Liver (tissue), 9 donors: ENCODE results near the gene TAF1C. TPM values are rescaled to one million over a fixed set of nuclear protein-coding genes. Genes with fewer than 3 reads are reported as not detected.

Experiments
- DNase-seq: peaks from one replicate; pipeline ENCODE4 v3.0.0-alpha.2; 2017; ENCODE audit warnings: low spot score
- H3K27ac ChIP-seq, 2 donors: one replicate each; pipeline ENCODE4 v1.7.0; 2013; ENCODE audit warnings: inconsistent platforms in 2 of 2, low read length in 2 of 2, control low read depth in 1 of 2, low read depth in 1 of 2, mild to moderate bottlenecking in 1 of 2
- H3K27me3 ChIP-seq, 4 donors: one replicate each; pipeline versions ENCODE4 v1.6.1 to v1.7.0; 2013; ENCODE audit warnings: low read length in 3 of 4, inconsistent platforms in 1 of 4, mild to moderate bottlenecking in 1 of 4, moderate library complexity in 1 of 4; ENCODE audit not compliant: control insufficient read depth in 4 of 4, insufficient read depth in 4 of 4
- H3K36me3 ChIP-seq, 4 donors: one replicate each; pipeline versions ENCODE4 v1.6.1 to v1.7.0; 2013; ENCODE audit warnings: low read length in 3 of 4, mild to moderate bottlenecking in 3 of 4, low read depth in 1 of 4, moderate library complexity in 1 of 4; ENCODE audit not compliant: control insufficient read depth in 4 of 4, insufficient read depth in 3 of 4
- H3K4me1 ChIP-seq, 4 donors: one replicate each; pipeline versions ENCODE4 v1.6.1 to v1.7.0; 2013; ENCODE audit warnings: low read length in 3 of 4, mild to moderate bottlenecking in 3 of 4, moderate library complexity in 1 of 4; ENCODE audit not compliant: control insufficient read depth in 4 of 4, insufficient read depth in 4 of 4
- H3K4me3 ChIP-seq, 3 donors: one replicate each; pipeline versions ENCODE4 v1.6.1 to v1.7.0; 2013; ENCODE audit warnings: low read length in 3 of 3, control low read depth in 1 of 3, low read depth in 1 of 3, mild to moderate bottlenecking in 1 of 3
- H3K9ac ChIP-seq, 2 donors: one replicate each; pipeline ENCODE4 v1.7.0; 2013; ENCODE audit warnings: low read length in 2 of 2, mild to moderate bottlenecking in 2 of 2, moderate library complexity in 2 of 2, control low read depth in 1 of 2, low read depth in 1 of 2
- H3K9me3 ChIP-seq, 4 donors: one replicate each; pipeline versions ENCODE4 v1.6.1 to v1.7.0; 2013; ENCODE audit warnings: low read length in 3 of 4; ENCODE audit not compliant: control insufficient read depth in 4 of 4
- ATF3 ChIP-seq: IDR thresholded peaks from 2 replicates; pipeline ENCODE4 v1.6.1; 2016; ENCODE audit warnings: antibody characterized with exemption
- EGR1 ChIP-seq, 2 donors: IDR thresholded peaks; 2 replicates each; pipeline ENCODE4 v1.6.1; 2016 to 2018; ENCODE audit warnings: antibody characterized with exemption in 2 of 2, low read depth in 2 of 2
- FOXA1 ChIP-seq: IDR thresholded peaks from 2 replicates; pipeline ENCODE4 v1.6.1; 2016; ENCODE audit warnings: antibody characterized with exemption
- FOXA2 ChIP-seq: IDR thresholded peaks from 2 replicates; pipeline ENCODE4 v1.6.1; 2016; ENCODE audit warnings: antibody characterized with exemption
- GABPA ChIP-seq, 2 donors: IDR thresholded peaks in 1 of 2; conservative IDR thresholded peaks in 1 of 2; 2 replicates each; pipeline ENCODE4 v1.6.1; 2016; ENCODE audit warnings: antibody characterized with exemption in 2 of 2, mild to moderate bottlenecking in 1 of 2, moderate library complexity in 1 of 2
- HNF4A ChIP-seq, 2 donors: conservative IDR thresholded peaks; 2 replicates each; pipeline ENCODE4 v1.6.1; 2016; ENCODE audit warnings: antibody characterized with exemption in 2 of 2, mild to moderate bottlenecking in 2 of 2
- HNF4G ChIP-seq: IDR thresholded peaks from 2 replicates; pipeline ENCODE4 v1.6.1; 2016; ENCODE audit warnings: antibody characterized with exemption
- JUND ChIP-seq, 2 donors: IDR thresholded peaks; 2 replicates each; pipeline ENCODE4 v1.6.1; 2016; ENCODE audit warnings: antibody characterized with exemption in 2 of 2
- MAX ChIP-seq: IDR thresholded peaks from 2 replicates; pipeline ENCODE4 v1.6.1; 2016; ENCODE audit warnings: antibody characterized with exemption
- NR2F2 ChIP-seq: IDR thresholded peaks from 2 replicates; pipeline ENCODE4 v1.6.1; 2016; ENCODE audit warnings: antibody characterized with exemption
- RXRA ChIP-seq, 2 donors: IDR thresholded peaks; 2 replicates each; pipeline ENCODE4 v1.6.1; 2017 to 2018; ENCODE audit warnings: antibody characterized with exemption in 2 of 2, mild to moderate bottlenecking in 1 of 2
- SP1 ChIP-seq: IDR thresholded peaks from 2 replicates; pipeline ENCODE4 v1.6.1; 2018; ENCODE audit warnings: antibody characterized with exemption, mild to moderate bottlenecking
- TAF1 ChIP-seq: conservative IDR thresholded peaks from 2 replicates; pipeline ENCODE4 v1.6.1; 2016; ENCODE audit warnings: antibody characterized with exemption, mild to moderate bottlenecking
- YY1 ChIP-seq: IDR thresholded peaks from 2 replicates; pipeline ENCODE4 v1.6.1; 2016; ENCODE audit warnings: antibody characterized with exemption, mild to moderate bottlenecking
- ZBTB33 ChIP-seq: IDR thresholded peaks from 2 replicates; pipeline ENCODE4 v1.6.1; 2016; ENCODE audit warnings: antibody characterized with exemption
- WGBS: extraction: QIAGEN DNeasy Blood & Tissue Kit; methylation state at CpG from one replicate; pipeline ENCODE4 v1.1.7; 2013; 5-methylcytosine and 5-hydroxymethylcytosine counted together
- polyA plus RNA-seq, 2 donors: library from polyadenylated mRNA; stranded (reverse) in 1 of 2; unstranded in 1 of 2; fragments of 200-250 nt in 1 of 2; fragments of >200 nt in 1 of 2; fragmentation: Nextera tagmentation in 1 of 2; extraction: Ambion mirVana in 1 of 2; gene quantifications; one replicate each; pipeline versions ENCODE4 v1.2.1 to v1.2.3, GENCODE V29; 2013 to 2015
- total RNA-seq, 2 donors: library from RNA; depleted of rRNA; stranded (reverse); fragments of >200 nt; gene quantifications; one replicate each; pipeline ENCODE4 v1.2.3, GENCODE V29; 2014
- TF ChIP-seq, protein P1 (sequence below): IDR thresholded peaks from 2 replicates; pipeline ENCODE4 v1.6.1; 2016; ENCODE audit warnings: antibody characterized with exemption, mild to moderate bottlenecking
- TF ChIP-seq, protein P2 (sequence below): fragments of 150-350 bp; IDR thresholded peaks from 2 replicates; pipeline ENCODE4 v1.5.1; 2017; ENCODE audit warnings: improper control_type of control experiment, low read depth, low read length; ENCODE audit not compliant: missing input control
- donor health status: healthy.
- donor health status: healthy.
- donor health status: healthy.
- donor health status: healthy.
- donor health status: healthy.

Gene TAF1C
- total and polyA plus RNA-seq, 4 donors: 10.2 to 34.5 (median 11.3) TPM

DNA sequence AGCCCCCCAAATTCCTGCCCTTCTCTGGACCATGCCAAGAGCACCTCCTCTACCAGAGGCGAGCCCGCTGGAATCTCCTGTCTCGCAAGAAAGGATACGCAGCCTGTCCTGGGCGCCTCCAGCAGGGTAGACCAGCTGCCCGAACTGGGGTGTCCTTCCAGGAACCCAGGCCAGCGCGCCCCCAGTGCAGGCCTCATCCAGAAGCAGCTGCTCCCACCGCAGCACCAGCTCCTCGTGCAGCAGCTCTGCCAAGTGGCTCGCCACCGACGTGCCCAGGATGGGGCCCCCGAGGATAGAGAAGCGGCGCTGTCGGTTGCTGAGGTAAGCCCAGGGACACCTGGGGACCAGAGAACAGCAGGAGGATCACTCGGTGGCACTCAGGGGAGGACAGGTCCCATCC lies 4.8 kb downstream of the TAF1C start:
- 97% methylated on average over 18 of the region's 18 CpGs for WGBS
- Histone ChIP-seq H3K4me3 (no peak overlapping the region), H3K9ac (no peak overlapping the region), H3K9me3 (no peaks in the 10 kb centered on the region), H3K27me3 (no peaks in the 10 kb centered on the region), H3K4me1 (peaks cover 0 to 20% (median 7%) of the 10 kb centered on the region in 4 donors), H3K36me3 (peaks cover 9 to 53% (median 19%) of the 10 kb centered on the region in 4 donors), H3K27ac (no peak overlapping the region)
- no peak for TF ChIP-seq FOXA1
- no peak for TF ChIP-seq ZBTB33
- no peak for TF ChIP-seq TAF1
- no peak for TF ChIP-seq ATF3
- no peak for TF ChIP-seq HNF4G
- no peak for TF ChIP-seq FOXA2
- TF ChIP-seq JUND (IDR thresholded peaks at IDR 0.05): no peak
- TF ChIP-seq NR2F2: no peak
- no peak for TF ChIP-seq RXRA (IDR thresholded peaks at IDR 0.05)
- TF ChIP-seq, protein P1, sequence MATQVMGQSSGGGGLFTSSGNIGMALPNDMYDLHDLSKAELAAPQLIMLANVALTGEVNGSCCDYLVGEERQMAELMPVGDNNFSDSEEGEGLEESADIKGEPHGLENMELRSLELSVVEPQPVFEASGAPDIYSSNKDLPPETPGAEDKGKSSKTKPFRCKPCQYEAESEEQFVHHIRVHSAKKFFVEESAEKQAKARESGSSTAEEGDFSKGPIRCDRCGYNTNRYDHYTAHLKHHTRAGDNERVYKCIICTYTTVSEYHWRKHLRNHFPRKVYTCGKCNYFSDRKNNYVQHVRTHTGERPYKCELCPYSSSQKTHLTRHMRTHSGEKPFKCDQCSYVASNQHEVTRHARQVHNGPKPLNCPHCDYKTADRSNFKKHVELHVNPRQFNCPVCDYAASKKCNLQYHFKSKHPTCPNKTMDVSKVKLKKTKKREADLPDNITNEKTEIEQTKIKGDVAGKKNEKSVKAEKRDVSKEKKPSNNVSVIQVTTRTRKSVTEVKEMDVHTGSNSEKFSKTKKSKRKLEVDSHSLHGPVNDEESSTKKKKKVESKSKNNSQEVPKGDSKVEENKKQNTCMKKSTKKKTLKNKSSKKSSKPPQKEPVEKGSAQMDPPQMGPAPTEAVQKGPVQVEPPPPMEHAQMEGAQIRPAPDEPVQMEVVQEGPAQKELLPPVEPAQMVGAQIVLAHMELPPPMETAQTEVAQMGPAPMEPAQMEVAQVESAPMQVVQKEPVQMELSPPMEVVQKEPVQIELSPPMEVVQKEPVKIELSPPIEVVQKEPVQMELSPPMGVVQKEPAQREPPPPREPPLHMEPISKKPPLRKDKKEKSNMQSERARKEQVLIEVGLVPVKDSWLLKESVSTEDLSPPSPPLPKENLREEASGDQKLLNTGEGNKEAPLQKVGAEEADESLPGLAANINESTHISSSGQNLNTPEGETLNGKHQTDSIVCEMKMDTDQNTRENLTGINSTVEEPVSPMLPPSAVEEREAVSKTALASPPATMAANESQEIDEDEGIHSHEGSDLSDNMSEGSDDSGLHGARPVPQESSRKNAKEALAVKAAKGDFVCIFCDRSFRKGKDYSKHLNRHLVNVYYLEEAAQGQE: no peak
- no peak for TF ChIP-seq MAX
- TF ChIP-seq SP1: no peak
- no peak for TF ChIP-seq YY1
- no peak for TF ChIP-seq EGR1 (IDR thresholded peaks at IDR 0.05; ENCODE audit: low read depth in 2 of 2)
- no peak for TF ChIP-seq GABPA (IDR thresholded peaks at IDR 0.05 in 1 of 2, conservative IDR thresholded peaks at IDR 0.05 in 1 of 2)
- TF ChIP-seq HNF4A (conservative IDR thresholded peaks at IDR 0.05): no peak
- TF ChIP-seq, protein P2, sequence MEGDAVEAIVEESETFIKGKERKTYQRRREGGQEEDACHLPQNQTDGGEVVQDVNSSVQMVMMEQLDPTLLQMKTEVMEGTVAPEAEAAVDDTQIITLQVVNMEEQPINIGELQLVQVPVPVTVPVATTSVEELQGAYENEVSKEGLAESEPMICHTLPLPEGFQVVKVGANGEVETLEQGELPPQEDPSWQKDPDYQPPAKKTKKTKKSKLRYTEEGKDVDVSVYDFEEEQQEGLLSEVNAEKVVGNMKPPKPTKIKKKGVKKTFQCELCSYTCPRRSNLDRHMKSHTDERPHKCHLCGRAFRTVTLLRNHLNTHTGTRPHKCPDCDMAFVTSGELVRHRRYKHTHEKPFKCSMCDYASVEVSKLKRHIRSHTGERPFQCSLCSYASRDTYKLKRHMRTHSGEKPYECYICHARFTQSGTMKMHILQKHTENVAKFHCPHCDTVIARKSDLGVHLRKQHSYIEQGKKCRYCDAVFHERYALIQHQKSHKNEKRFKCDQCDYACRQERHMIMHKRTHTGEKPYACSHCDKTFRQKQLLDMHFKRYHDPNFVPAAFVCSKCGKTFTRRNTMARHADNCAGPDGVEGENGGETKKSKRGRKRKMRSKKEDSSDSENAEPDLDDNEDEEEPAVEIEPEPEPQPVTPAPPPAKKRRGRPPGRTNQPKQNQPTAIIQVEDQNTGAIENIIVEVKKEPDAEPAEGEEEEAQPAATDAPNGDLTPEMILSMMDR: no peak
- no peak for DNase-seq
